ENCODE data around the gene PDXDC1. TPM values are rescaled to one million over a fixed set of nuclear protein-coding genes. Genes with fewer than 3 reads are reported as not detected.

The PDXDC1 gene
- total RNA-seq, 1 experiment from 2014 or later = 107 TPM

DNA sequence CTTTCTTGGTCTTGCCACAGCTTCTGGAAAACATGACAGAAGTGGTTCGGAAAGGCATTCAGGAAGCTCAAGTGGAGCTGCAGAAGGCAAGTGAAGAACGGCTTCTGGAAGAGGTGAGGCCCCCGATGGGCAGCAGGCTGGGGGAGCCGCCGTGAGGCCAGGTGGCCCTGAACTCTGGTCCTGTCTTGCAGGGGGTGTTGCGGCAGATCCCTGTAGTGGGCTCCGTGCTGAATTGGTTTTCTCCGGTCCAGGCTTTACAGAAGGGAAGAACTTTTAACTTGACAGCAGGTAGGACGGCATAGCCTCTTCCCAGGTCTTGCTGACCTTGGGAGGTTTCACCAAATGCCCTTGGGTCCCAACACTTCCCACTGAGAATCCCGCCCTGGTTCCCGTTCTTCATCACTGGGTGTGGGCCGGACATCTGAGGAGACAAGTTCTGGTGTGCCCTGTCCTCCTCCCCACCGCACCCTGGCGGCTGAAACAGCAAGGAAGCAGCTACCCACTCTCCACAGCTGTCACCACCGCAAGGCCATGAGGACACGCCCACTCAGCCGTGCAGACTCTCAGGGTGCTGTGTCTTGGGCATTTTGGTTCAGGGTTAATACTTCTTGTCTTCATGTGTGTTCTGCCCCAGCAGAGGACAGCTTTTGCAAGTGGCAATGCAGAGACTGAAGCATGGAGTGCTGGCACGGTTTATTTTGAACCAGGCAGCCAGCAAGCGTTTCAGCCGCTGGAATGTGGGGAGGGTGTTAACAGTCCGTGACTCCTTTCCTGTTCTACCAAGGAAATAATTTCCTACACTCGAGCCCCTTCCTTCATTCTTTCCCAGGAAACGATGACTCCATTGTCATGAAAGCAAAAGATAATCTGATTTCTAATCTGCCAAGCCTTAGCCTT lies 59.7 kb downstream of the PDXDC1 start:
- ATAC-seq (no peak), DNase-seq (ENCODE audit: low spot score) (no peak)
- H3K4me1 Mint-ChIP-seq = no peaks in the 10 kb centered on the region
- no peak overlapping the region for H3K27ac Mint-ChIP-seq
- peaks cover 75% of the 10 kb centered on the region for H3K36me3 Mint-ChIP-seq
- TF ChIP-seq PRRX2 (CRISPR knock-in tag; IDR thresholded peaks at IDR 0.05) (no peak), ERG (CRISPR knock-in tag; IDR thresholded peaks at IDR 0.05) (no peak), HMGXB4 (CRISPR knock-in tag; IDR thresholded peaks at IDR 0.05) (no peak), CBFB (CRISPR knock-in tag; IDR thresholded peaks at IDR 0.05; ENCODE audit: low read depth) (no peak), TP53 (CRISPR knock-in tag; IDR thresholded peaks at IDR 0.05) (no peak), SMAD3 (CRISPR knock-in tag; IDR thresholded peaks at IDR 0.05; ENCODE audit: borderline replicate concordance) (no peak), ZNF532 (CRISPR knock-in tag; IDR thresholded peaks at IDR 0.05; ENCODE audit: borderline replicate concordance) (no peak), OVOL2 (CRISPR knock-in tag; IDR thresholded peaks at IDR 0.05; ENCODE audit: borderline replicate concordance) (no peak), NFATC4 (CRISPR knock-in tag; IDR thresholded peaks at IDR 0.05) (no peak), ZNF416 (CRISPR knock-in tag; IDR thresholded peaks at IDR 0.05) (no peak), SMAD4 (CRISPR knock-in tag; IDR thresholded peaks at IDR 0.05) (no peak), GRHL2 (CRISPR knock-in tag; IDR thresholded peaks at IDR 0.05; ENCODE audit: insufficient replicate concordance, severe bottlenecking) (no peak)
- H3K4me3 Mint-ChIP-seq = no peak overlapping the region
- no peaks in the 10 kb centered on the region for H3K27me3 Mint-ChIP-seq (ENCODE audit: low read depth)
- H3K9me3 Mint-ChIP-seq = no peaks in the 10 kb centered on the region
- ChIA-PET CTCF (no interaction called here), POLR2A (no interaction called here)

- Mint-ChIP-seq H3K36me3 (peaks cover 82% of the 10 kb centered on the region), H3K4me1 (no peaks in the 10 kb centered on the region), H3K27me3 (ENCODE audit: low read depth) (no peaks in the 10 kb centered on the region), H3K27ac (no peak overlapping the region), H3K9me3 (no peaks in the 10 kb centered on the region), H3K4me3 (no peak overlapping the region)
- TF ChIP-seq, protein P1, sequence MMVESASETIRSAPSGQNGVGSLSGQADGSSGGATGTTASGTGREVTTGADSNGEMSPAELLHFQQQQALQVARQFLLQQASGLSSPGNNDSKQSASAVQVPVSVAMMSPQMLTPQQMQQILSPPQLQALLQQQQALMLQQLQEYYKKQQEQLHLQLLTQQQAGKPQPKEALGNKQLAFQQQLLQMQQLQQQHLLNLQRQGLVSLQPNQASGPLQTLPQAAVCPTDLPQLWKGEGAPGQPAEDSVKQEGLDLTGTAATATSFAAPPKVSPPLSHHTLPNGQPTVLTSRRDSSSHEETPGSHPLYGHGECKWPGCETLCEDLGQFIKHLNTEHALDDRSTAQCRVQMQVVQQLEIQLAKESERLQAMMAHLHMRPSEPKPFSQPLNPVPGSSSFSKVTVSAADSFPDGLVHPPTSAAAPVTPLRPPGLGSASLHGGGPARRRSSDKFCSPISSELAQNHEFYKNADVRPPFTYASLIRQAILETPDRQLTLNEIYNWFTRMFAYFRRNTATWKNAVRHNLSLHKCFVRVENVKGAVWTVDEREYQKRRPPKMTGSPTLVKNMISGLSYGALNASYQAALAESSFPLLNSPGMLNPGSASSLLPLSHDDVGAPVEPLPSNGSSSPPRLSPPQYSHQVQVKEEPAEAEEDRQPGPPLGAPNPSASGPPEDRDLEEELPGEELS (CRISPR knock-in tag; IDR thresholded peaks at IDR 0.05) = no peak
- TF ChIP-seq JAZF1 (CRISPR knock-in tag; IDR thresholded peaks at IDR 0.05) = no peak
- TF ChIP-seq ZNF219 (CRISPR knock-in tag; IDR thresholded peaks at IDR 0.05; ENCODE audit: borderline replicate concordance) = no peak
- TF ChIP-seq ATF1 (CRISPR knock-in tag; IDR thresholded peaks at IDR 0.05) = no peak
- TF ChIP-seq ZNF138 (CRISPR knock-in tag; conservative IDR thresholded peaks at IDR 0.05) = no peak
- TF ChIP-seq ZNF281 (CRISPR knock-in tag; IDR thresholded peaks at IDR 0.05) = no peak
- no peak for TF ChIP-seq SMAD3 (CRISPR knock-in tag; IDR thresholded peaks at IDR 0.05; ENCODE audit: borderline replicate concordance)
- CTCF ChIA-PET = no interaction called here
- no peak for DNase-seq (ENCODE audit: low spot score)
- POLR2A ChIA-PET = no interaction called here
- ATAC-seq = no peak
Observed at GRCh38 chr16:15035163-15035729, 60.4 kb downstream of the PDXDC1 start.
